GM12892 (cell line): ENCODE measurements around the gene CRYGS.
"Not testable (repeated sequence)": the region's sequence is repeated elsewhere in the genome, so short reads cannot be mapped to it uniquely, and the experiment has no call there.

Source experiments
- DNase-seq: peaks from one replicate; pipeline ENCODE4 v3.0.0; 2011; ENCODE audit not compliant: insufficient read length
- FAIRE-seq: peaks from 2 replicates; lab custom pipeline; 2011; peaks lifted over from hg19 to GRCh38; lab: Jason Lieb, UNC
- POLR2A ChIP-seq: IDR thresholded peaks from 2 replicates; pipeline ENCODE4 v1.6.1; 2011; ENCODE audit warnings: low read depth, low read length, control low read depth
- POLR2AphosphoS5 ChIP-seq: IDR thresholded peaks from 2 replicates; pipeline ENCODE4 v1.6.1; 2011; ENCODE audit warnings: low read depth, low read length, control low read depth
- TAF1 ChIP-seq: IDR thresholded peaks from 2 replicates; pipeline ENCODE4 v1.6.1; 2011; ENCODE audit warnings: low read depth, mild to moderate bottlenecking, control low read depth, low read length, borderline replicate concordance

CRYGS gene

DNA sequence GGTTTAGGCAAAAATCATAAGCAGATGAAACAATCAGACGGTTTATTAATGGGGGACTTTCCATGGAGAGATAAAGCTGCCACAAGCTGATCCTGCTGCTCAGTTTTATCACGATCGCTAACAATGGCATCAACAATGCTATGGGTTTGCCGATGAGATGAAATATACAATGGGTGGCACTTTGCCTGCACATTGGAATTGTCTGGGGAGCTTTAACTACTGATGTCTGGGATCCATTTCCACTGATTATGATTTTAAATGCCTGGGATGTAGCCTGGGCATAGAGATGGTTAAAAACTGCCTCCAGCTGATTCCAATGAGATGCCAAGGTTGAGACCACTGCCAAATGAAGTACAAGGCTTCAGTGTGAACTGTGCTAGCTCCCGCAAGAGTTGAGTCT lies 30.8 kb downstream of the CRYGS start:
- TF ChIP-seq POLR2AphosphoS5 (no peak), TAF1 (no peak), POLR2A (no peak)
- DNase-seq (no peak), FAIRE-seq (peak; percentile 9)

DNA sequence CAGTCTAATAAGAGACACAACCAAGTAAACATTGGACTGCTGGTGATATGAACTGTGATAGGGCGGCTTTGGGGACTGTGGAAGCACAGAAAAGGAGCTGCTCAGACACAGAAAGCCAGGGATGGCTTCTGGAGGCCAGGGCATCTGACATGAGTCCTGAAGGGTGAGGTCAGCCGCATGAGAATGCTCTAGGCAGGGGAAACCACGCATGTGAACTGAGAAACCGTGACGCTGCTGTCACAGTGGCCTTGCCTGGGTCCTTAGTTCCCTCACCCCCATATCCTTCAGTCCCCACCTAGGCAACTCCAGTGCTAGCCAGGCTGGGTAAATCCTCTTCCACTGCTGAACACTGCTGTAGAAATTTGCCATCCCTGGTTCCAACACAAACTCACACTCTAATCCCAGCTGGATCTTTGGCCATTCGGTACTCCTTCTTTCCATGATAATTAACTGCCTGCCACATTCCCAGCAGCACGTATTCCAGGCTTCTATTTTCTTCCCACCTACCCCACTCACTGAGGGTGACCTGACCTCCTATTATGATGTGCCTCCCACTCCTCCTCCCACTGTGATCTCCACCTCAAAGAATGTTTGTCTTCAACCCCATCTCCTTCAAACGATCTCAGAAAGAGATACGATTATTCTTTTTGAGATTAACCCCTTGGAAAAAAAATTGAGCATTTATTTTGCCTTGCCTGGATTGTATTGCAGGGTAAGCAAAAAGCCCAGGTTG lies 31.4 kb downstream of the CRYGS start:
- TF ChIP-seq POLR2A, result no peak
- FAIRE-seq (no peak), DNase-seq (no peak)

DNA sequence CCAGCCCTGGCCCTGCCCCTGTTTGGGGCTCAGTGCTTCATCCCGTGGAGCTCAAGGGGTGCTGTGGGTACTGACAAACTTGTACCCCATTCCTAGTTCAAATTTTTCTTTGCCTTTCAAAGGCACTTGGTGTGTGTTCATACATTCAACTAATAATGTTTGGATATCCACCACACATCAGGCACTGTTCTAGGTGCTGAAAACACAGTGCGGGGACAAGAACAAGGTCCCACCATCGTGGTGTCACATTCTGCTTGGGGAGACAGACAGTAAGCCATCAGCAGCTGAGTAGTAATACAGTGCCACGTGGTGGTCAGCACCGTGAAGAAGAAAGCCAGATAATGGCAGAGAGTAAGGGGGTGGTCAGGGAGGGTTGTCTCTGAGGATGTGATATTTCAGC lies 32.5 kb downstream of the CRYGS start:
- TF ChIP-seq TAF1, result no peak
- no peak for TF ChIP-seq POLR2AphosphoS5
- TF ChIP-seq POLR2A, result no peak
- no peak for DNase-seq
- no peak for FAIRE-seq

DNA sequence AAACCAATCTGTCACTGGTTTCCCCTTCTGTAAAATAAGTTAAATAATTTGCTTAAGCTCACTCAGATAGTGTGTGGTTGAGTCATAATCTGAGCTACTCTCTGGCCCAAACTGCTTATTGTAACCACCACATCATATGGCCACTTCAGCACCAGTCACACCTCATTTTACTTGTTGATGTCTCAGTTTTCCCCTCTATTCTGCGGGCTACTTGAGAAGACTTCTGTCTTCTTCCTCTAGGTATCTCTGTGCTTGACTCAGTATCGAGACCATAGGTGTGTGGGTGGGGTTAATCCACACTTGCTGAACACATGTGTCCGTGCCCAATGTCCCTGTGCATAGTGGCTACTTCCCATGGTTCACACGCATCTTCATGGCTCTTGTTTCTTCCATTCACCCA lies 32.9 kb downstream of the CRYGS start:
- DNase-seq (no peak), FAIRE-seq (peak; percentile 93)
- TF ChIP-seq TAF1 (no peak), POLR2AphosphoS5 (no peak), POLR2A (no peak; the same call in 1 of the 2 replicates)

DNA sequence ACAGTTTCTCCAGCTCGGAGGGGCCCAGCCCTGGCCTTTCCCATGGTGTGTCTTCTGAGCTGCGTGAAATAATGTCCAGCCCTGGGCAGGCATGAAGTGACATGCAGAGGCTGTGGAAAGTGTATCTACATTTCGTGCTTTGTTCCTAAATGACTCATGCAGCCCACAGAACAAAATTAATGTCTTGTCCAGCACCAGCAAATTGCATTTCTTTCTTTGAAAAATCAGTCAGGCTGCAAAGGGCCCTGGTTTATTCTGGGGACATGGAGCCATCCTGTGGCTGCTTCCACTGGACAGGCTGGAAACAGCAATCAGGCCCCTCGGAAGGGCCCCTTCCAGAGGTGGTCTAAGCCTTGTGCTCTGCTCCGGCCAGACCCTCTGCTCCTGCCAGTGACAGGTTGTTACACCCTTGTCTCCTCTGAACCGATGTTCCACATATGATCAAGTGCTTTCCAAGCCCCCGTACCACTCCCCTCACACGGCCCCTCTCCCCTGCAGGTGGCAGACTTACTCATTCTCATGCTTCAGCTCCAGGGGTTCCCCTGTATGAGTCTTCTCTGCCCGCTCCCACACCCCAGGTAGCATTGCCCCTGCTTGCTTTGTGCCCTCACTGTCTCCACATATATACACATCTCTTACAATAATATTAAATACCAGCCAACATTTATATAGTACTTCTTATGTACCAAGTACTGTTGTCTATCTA lies 33.7 kb downstream of the CRYGS start:
- TF ChIP-seq POLR2A (no peak), POLR2AphosphoS5 (no peak), TAF1 (no peak)

DNA sequence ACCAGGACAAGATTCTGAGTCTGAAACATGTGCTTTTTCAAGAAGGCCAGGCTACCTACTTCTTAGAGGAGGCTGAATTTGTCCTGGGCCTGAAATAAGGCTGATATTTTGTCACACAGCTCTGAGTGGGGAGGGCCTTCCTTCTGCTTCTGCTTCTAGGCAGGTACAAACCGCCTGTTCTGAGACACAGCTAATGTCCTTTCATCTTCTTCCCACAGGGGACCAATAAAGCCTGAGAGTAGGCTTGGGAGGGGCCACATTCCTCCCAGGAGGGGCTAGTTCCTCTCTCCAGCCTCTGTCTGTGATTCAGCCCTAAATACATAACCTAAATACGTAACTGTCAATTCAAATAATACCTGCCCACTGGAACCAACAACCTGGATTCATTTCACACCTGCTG lies 34.8 kb downstream of the CRYGS start:
- DNase-seq (no peak), FAIRE-seq (no peak)
- TF ChIP-seq POLR2AphosphoS5 (no peak), POLR2A (no peak), TAF1 (no peak)

More for the DNA sequence above, 33.7 kb downstream of the CRYGS start:
- FAIRE-seq (peak; percentile 84), DNase-seq (no peak)

DNA sequence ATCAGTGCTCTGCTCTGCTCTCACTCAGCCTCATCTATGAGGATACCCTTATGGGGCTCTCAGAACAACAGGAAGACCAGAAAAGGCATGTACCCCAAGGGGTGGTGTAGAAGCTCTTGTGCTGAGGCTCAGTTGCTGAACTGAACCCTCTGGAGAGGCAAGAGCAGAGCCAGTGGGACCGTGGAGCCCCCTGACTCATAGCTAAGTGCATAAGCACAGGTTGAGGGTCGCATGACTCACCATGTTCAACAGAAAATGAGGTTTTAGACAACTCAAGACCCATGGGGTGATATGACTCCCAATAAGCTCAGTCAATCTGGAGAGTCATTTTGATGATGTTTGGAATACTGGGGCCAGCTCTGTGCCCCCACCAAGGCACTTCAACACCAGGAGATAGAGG lies 37.3 kb downstream of the CRYGS start:
- TF ChIP-seq POLR2A, result no peak
- TF ChIP-seq POLR2AphosphoS5, result no peak
- TF ChIP-seq TAF1, result no peak
- no peak for DNase-seq
- no peak for FAIRE-seq

DNA sequence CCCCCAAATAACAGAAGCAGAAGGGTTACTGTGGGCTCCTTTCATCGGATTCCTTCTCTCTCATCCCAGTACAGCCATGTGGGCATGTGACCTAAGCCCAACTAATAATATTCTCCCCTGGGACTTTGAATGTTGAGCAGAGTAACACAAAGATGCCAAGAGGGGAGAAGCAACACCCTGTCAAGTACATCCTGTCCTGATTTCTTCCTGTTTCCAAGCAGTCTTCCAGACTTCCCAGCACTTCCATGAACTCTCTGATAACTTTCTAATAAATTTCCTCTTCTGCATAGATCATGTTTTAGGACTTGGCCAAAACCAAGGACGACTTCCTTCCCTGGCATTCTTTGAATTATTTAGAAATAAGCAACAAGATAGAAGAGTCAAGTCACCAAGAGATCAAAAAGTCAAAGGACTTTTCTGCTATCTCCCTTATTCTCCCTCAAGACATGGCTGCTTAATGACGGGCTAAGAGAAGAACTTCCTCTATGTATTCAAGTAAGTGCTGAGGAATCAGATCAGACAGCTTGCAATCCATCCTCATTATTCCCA lies 37.9 kb downstream of the CRYGS start:
- TF ChIP-seq TAF1, result no peak
- no peak for TF ChIP-seq POLR2A
- TF ChIP-seq POLR2AphosphoS5, result no peak
- DNase-seq (no peak), FAIRE-seq (no peak)

DNA sequence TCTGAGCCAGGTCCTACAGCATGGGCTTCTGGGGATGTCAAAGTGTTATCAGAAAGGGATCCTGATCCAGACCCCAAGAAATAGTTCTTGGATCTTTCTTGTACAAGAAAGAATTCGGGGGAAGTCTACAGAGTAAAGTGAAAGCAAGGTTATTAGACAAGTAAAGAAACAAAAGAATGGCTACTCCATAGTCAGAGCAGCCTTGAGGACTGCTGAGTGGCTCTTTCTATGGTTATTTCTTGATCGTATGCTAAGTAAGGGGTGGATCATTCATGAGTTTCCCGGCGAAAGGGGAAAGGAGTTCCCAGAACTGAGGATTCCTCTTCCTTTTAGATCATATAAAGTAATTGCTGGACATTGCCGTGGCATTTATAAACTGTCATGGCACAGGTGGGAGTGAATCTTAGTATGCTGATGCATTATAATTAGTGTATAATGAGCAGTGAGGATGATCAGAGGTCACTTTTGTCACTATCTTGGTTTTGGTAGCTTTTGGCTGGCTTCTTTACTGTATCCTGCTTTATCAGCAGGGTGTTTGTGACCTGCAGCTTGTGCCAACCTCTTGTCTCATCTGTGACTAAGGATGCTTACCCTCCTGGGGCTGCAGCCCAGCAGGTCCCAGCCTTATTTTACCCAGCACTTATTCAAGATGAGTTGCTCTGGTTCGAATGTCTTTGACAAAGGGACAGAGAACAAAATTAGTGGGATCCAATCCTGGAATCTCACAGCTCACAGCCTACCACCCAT lies 41.0 kb downstream of the CRYGS start:
- DNase-seq, result no peak
- TF ChIP-seq TAF1 (no peak), POLR2A (no peak), POLR2AphosphoS5 (no peak)
- no peak for FAIRE-seq

DNA sequence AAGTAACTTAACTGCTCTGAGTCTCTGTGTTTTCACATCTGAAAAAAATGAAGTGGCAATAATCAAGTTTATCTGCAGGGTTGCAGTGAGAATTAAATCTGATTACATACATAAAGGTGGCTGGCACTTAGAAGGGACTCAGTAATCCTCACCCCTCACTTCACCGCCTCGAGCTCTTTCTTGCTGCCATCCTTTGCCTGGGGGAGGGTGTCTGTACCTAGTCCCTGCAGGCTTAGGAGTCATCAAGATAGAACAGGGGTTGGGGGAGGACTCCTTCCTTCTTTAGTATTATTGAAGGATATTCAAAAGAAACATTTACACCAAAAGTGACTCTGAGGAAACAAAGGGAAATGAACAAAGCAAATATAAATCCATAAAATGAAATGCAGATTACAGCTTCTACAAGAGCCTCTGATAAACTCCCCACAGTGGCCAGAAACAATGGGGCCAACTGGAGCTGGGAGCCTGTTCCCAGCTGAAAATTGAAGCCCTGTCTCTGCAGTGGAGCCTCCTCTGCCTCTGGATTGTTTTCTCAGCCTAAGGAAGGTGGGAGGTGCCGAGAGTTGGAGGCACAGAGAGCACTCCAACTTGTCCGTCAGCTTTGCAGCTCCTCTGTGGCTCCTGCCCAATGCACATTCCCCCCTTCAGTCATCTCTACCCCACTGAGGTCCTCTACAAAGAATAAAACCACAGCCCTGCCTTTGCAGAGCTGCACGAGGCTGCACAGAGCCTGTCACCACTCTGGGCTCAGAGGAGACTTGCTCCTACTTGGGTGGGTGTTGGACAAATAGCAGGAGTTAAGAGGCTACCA lies 41.8 kb downstream of the CRYGS start:
- no peak for DNase-seq
- no peak for TF ChIP-seq POLR2AphosphoS5
- TF ChIP-seq POLR2A, result no peak
- TF ChIP-seq TAF1, result no peak
- no peak for FAIRE-seq

DNA sequence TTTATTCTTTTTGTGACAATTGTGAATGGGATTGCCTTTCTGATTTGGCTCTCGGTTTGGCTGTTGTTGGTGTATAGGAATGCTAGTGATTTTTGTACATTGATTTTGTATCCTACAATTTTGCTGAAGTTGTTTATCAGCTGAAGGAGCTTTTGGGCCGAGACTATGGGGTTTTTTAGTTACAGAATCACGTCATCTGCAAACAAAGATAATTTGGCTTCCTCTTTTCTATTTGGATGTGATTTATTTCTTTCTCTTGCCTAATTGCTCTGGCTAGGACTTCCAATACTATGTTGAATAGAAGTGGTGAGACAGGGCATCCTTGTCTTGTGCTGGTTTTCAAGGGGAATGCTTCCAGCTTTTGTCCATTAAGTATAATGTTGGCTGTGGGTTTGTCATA lies 44.2 kb downstream of the CRYGS start:
- not testable (repeated sequence) for FAIRE-seq

DNA sequence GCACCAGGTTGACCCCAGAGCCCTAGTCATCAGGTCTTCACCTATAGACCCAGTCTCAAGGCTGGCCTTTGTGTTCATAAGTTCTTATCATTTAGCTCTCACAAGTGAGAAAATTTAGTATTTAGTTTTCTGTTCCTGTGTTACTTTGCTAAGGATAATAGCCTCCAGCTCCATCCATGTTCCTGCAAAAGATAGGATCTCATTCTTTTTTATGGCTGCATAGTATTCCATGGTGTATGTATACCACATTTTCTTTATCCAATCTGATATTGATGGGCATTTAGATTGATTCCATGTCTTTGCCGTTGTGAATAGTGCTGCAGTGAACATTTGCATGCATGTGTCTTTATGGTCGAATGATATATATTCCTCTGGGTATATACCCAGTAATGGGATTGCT lies 46.2 kb downstream of the CRYGS start:
- DNase-seq, FAIRE-seq: not testable (repeated sequence)

More for the DNA sequence above, 44.2 kb downstream of the CRYGS start:
- not testable (repeated sequence) for DNase-seq
